PC-3 (cell line): ENCODE results near the gene UNC13A. TPM values are rescaled to one million over a fixed set of nuclear protein-coding genes. Genes with fewer than 3 reads are reported as not detected.
A peak's percentile ranks its signal among the peaks of the same experiment; 100 is the strongest.
"Not testable (repeated sequence)": the region's sequence is repeated elsewhere in the genome, so short reads cannot be mapped to it uniquely, and the experiment has no call there.

ENCODE experiments used
- ATAC-seq: fragments of 200-7000 bp; cut with Tn5 transposase; 2 replicates; pipeline ENCODE4 v1.9.1; 2020; ENCODE audit warnings: mild to moderate bottlenecking, moderate library complexity
- BruUV-seq: library from RNA; stranded (reverse); fragments of 400-500 nt; replicated peaks from 2 replicates; lab custom pipeline; 2021; lab: Mats Ljungman, UMichigan
- CTCF ChIA-PET: fragments of 300-600 bp; sonication (Branson Sonifier 250); formaldehyde crosslinking; loops from one replicate; lab custom pipeline; 2022; ENCODE audit warnings: antibody characterized with exemption; lab: Charles Lee
- POLR2A ChIA-PET: fragments of 300-600 bp; sonication (Branson Sonifier 250); formaldehyde crosslinking; loops from one replicate; lab custom pipeline; 2022; ENCODE audit warnings: antibody characterized with exemption; ENCODE audit not compliant: unreplicated experiment; lab: Charles Lee
- DNase-seq: peaks from one replicate; pipeline ENCODE4 v3.0.0-alpha.2; 2015
- H2AFZ ChIP-seq: fragments of 300-600 bp; sonication (generic); 2 replicates; pipeline ENCODE4 v1.6.0; 2016; ENCODE audit warnings: antibody characterized with exemption, low read length
- H3F3A ChIP-seq: fragments of 300-600 bp; sonication (generic); one replicate; pipeline ENCODE4 v1.6.0; 2017; ENCODE audit warnings: antibody characterized with exemption, low read length, control low read depth, mild to moderate bottlenecking; ENCODE audit not compliant: unreplicated experiment
- H3K27ac ChIP-seq: fragments of 300-600 bp; sonication (generic); 2 replicates; pipeline ENCODE4 v1.5.1; 2016; ENCODE audit warnings: mild to moderate bottlenecking, low read length
- H3K27me3 ChIP-seq: fragments of 300-600 bp; sonication (generic); 2 replicates; pipeline ENCODE4 v1.6.1; 2016; ENCODE audit warnings: low read length, mixed read lengths
- H3K36me3 ChIP-seq: fragments of 300-600 bp; sonication (generic); 2 replicates; pipeline ENCODE4 v1.6.1; 2016; ENCODE audit warnings: low read depth, mixed run types, low read length, mixed read lengths
- H3K4me1 ChIP-seq: fragments of 300-600 bp; sonication (generic); 2 replicates; pipeline ENCODE4 v1.5.1; 2016; ENCODE audit warnings: low read length; ENCODE audit not compliant: insufficient read depth
- H3K4me2 ChIP-seq: fragments of 300-600 bp; sonication (generic); 2 replicates; pipeline ENCODE4 v1.6.0; 2016; ENCODE audit warnings: low read length
- H3K4me3 ChIP-seq: fragments of 300-600 bp; sonication (generic); 2 replicates; pipeline ENCODE4 v1.5.1; 2016; ENCODE audit warnings: mild to moderate bottlenecking, low read length, mixed read lengths
- H3K79me2 ChIP-seq: fragments of 300-600 bp; sonication (generic); 2 replicates; pipeline ENCODE4 v1.6.1; 2017; ENCODE audit warnings: low read length, mixed read lengths
- H3K9ac ChIP-seq: fragments of 300-600 bp; sonication (generic); 2 replicates; pipeline ENCODE4 v1.6.0; 2016; ENCODE audit warnings: mild to moderate bottlenecking, low read length
- H3K9me2 ChIP-seq: fragments of 300-600 bp; sonication (generic); replicated peaks from 2 replicates; pipeline ENCODE4 v1.6.1; 2016; ENCODE audit warnings: mixed run types, low read length, mixed read lengths
- H3K9me3 ChIP-seq: fragments of 300-600 bp; sonication (generic); 2 replicates; pipeline ENCODE4 v1.6.1; 2016; ENCODE audit warnings: low read length, mixed read lengths
- H4K20me1 ChIP-seq: fragments of 300-600 bp; sonication (generic); 2 replicates; pipeline ENCODE4 v1.6.1; 2016; ENCODE audit warnings: low read length, mixed read lengths
- EZH2 ChIP-seq: fragments of 300-600 bp; sonication (generic); IDR thresholded peaks from one replicate; pipeline ENCODE4 v1.6.1; 2017; ENCODE audit warnings: antibody characterized with exemption, mild to moderate bottlenecking, low read length; ENCODE audit not compliant: unreplicated experiment
- EZH2phosphoT487 ChIP-seq: fragments of 300-600 bp; sonication (generic); IDR thresholded peaks from 2 replicates; pipeline ENCODE4 v1.6.1; 2018; ENCODE audit warnings: mild to moderate bottlenecking, antibody characterized with exemption, low read length, borderline replicate concordance
- intact Hi-C: fragments of 100-400 bp; cut with micrococcal nuclease; formaldehyde crosslinking; loops from 2 replicates; pipeline ENCODE4 v1.9.0; 2023
- total RNA-seq: library from RNA; depleted of rRNA; stranded (reverse); fragments of >200 nt; gene quantifications from 2 replicates; pipeline ENCODE4 v1.2.3, GENCODE V29; 2014
- TF ChIP-seq, protein P1 (sequence below): fragments of 300-600 bp; sonication (generic); conservative IDR thresholded peaks from 2 replicates; pipeline ENCODE4 v1.5.1; 2017; ENCODE audit warnings: antibody characterized with exemption, low read depth, mild to moderate bottlenecking, low read length

The UNC13A gene
- total RNA-seq, 1 experiment from 2014 or later, result not detected

GRCh38 chr19:17555480-17555928 is 132.7 kb downstream of the UNC13A start, which contains the start of gene COLGALT1:
Gene COLGALT1, plus strand, starts transcription at chr19:17555649. Its CDS starts 65 bp downstream, at chr19:17555714.
- Histone ChIP-seq H3K27ac (peak within 1 kb of the TSS; percentile 19), H3K4me2 (peak within 1 kb of the TSS; percentile 94), H3K36me3 (peaks cover 12% of the 10 kb centered on the region; the same call in 1 of the 2 replicates), H3K27me3 (no peaks in the 10 kb centered on the region), H3K9me3 (no peaks in the 10 kb centered on the region), H3K9me2 (no peaks in the 10 kb centered on the region), H3K79me2 (peaks cover 20% of the 10 kb centered on the region), H3K4me1 (peaks cover 22% of the 10 kb centered on the region), H3K9ac (peak within 1 kb of the TSS; percentile 89), H3F3A (peaks cover 10% of the 10 kb centered on the region), H4K20me1 (no peaks in the 10 kb centered on the region), H3K4me3 (peak within 1 kb of the TSS; percentile 96), H2AFZ (peak within 1 kb of the TSS; percentile 91)
- CTCF ChIA-PET, result no interaction called here
- intact Hi-C loops, result no loop called here
- POLR2A ChIA-PET, result no interaction called here
- ATAC-seq (peak; percentile 93), DNase-seq (peak; percentile 96)
- BruUV-seq, result no TSS peak
- TF ChIP-seq EZH2, result no peak
- TF ChIP-seq EZH2phosphoT487, result no peak
- TF ChIP-seq, protein P1, sequence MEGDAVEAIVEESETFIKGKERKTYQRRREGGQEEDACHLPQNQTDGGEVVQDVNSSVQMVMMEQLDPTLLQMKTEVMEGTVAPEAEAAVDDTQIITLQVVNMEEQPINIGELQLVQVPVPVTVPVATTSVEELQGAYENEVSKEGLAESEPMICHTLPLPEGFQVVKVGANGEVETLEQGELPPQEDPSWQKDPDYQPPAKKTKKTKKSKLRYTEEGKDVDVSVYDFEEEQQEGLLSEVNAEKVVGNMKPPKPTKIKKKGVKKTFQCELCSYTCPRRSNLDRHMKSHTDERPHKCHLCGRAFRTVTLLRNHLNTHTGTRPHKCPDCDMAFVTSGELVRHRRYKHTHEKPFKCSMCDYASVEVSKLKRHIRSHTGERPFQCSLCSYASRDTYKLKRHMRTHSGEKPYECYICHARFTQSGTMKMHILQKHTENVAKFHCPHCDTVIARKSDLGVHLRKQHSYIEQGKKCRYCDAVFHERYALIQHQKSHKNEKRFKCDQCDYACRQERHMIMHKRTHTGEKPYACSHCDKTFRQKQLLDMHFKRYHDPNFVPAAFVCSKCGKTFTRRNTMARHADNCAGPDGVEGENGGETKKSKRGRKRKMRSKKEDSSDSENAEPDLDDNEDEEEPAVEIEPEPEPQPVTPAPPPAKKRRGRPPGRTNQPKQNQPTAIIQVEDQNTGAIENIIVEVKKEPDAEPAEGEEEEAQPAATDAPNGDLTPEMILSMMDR, result no peak

- intact Hi-C loops, result no loop called here
- H2AFZ ChIP-seq, result peak overlapping the region; percentile 86
- H3K36me3 ChIP-seq, result peaks cover 8% of the 10 kb centered on the region; the same call in 1 of the 2 replicates
- no peak overlapping the region for H3K27ac ChIP-seq
- no peak for ATAC-seq
- H3K4me2 ChIP-seq, result peak overlapping the region; percentile 83
- no peaks in the 10 kb centered on the region for H3K27me3 ChIP-seq
- H4K20me1 ChIP-seq, result no peaks in the 10 kb centered on the region
- H3K4me3 ChIP-seq, result peak overlapping the region; percentile 96
- POLR2A ChIA-PET, result no interaction called here
- H3K4me1 ChIP-seq, result peaks cover 22% of the 10 kb centered on the region
- no peaks in the 10 kb centered on the region for H3K9me3 ChIP-seq
- TF ChIP-seq EZH2phosphoT487 (no peak), EZH2 (no peak)
- TF ChIP-seq, protein P1, result no peak
- no TSS peak for BruUV-seq
- H3K9ac ChIP-seq, result peak overlapping the region; percentile 89
- H3F3A ChIP-seq, result peaks cover 10% of the 10 kb centered on the region
- CTCF ChIA-PET, result no interaction called here
- peaks cover 20% of the 10 kb centered on the region for H3K79me2 ChIP-seq
- no peaks in the 10 kb centered on the region for H3K9me2 ChIP-seq
- DNase-seq, result no peak
Measured at GRCh38 chr19:17554968-17555479, 133.1 kb downstream of the UNC13A start.

DNA sequence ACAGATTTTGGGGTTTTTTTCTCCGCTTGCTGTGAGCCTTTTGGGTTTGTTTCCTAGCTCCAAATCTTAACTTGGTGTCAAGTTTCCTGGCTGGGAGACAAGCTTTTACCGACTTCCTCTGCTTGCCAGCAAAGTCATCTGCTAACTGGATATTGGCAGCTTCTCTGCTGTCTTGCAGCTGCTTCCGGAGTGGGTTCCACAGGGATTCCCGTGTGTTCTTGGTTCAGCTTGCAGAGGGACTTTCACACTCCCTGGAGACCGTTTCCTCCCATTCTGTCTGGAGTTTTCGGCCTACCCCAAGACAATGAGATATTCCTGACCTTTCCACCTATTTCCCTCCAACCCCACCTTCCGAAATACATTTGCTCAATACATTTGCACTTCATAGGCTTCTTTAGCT is 134.9 kb downstream of the UNC13A start:
- H3K4me1 ChIP-seq, result peaks cover 22% of the 10 kb centered on the region
- peak overlapping the region; percentile 57 for H2AFZ ChIP-seq
- no peaks in the 10 kb centered on the region for H3K9me3 ChIP-seq
- peak overlapping the region; percentile 45; the same call in 1 of the 2 replicates for H3K27ac ChIP-seq
- peaks cover 10% of the 10 kb centered on the region for H3F3A ChIP-seq
- H4K20me1 ChIP-seq, result no peaks in the 10 kb centered on the region
- H3K79me2 ChIP-seq, result peaks cover 20% of the 10 kb centered on the region
- H3K4me3 ChIP-seq, result peak overlapping the region; percentile 17; the same call in 1 of the 2 replicates
- ATAC-seq (peak; percentile 2; the same call in 1 of the 2 replicates), DNase-seq (peak; percentile 80)
- H3K9ac ChIP-seq, result no peak overlapping the region
- H3K36me3 ChIP-seq, result no peaks in the 10 kb centered on the region
- H3K27me3 ChIP-seq, result no peaks in the 10 kb centered on the region
- ChIA-PET CTCF (interaction anchor here (0.6 to 0.9 kb wide), 2 partner anchors 20 to 69 kb away, joined by 4 to 5 read pairs; no protein-coding TSS in a partner anchor), POLR2A (no interaction called here)
- TF ChIP-seq EZH2phosphoT487 (no peak), EZH2 (no peak)
- TF ChIP-seq, protein P1, result no peak
- H3K9me2 ChIP-seq, result no peaks in the 10 kb centered on the region
- intact Hi-C loops, result no loop called here
- no TSS peak for BruUV-seq
- peak overlapping the region; percentile 58 for H3K4me2 ChIP-seq

DNA sequence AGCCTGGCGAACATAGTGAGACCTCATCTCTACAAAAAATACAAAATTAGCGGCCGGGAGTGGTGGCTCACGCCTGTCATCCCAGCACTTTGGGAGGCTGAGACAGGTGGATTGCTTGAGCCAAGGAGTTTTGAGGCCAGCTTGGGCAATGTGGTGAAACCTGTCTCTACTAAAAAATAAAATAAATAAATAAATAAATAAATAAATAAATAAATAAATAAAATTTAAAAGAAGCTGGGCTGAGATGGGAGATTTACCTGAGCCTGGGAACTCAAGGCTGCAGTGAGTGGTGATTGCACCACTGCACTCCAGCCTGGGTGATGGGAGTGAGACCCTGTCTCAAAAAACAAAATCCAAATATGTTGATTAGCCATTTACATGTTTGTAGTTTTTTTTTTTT is 135.4 kb downstream of the UNC13A start:
- POLR2A ChIA-PET, H3K27me3 ChIP-seq, H3K9ac ChIP-seq, intact Hi-C loops, H3F3A ChIP-seq, H3K27ac ChIP-seq, ATAC-seq, H3K36me3 ChIP-seq, H3K9me3 ChIP-seq, BruUV-seq, H4K20me1 ChIP-seq, H3K9me2 ChIP-seq, DNase-seq: not testable (repeated sequence)
- Histone ChIP-seq H2AFZ (peak overlapping the region; percentile 57), H3K4me1 (peaks cover 22% of the 10 kb centered on the region), H3K79me2 (peaks cover 20% of the 10 kb centered on the region), H3K4me3 (peak overlapping the region; percentile 17; the same call in 1 of the 2 replicates), H3K4me2 (peak overlapping the region; percentile 58; the same call in 1 of the 2 replicates)
- CTCF ChIA-PET, result interaction anchor here (0.6 to 0.9 kb wide), 2 partner anchors 21 to 70 kb away, joined by 4 to 5 read pairs; no protein-coding TSS in a partner anchor
